Measurements from ENCODE around the gene GIGYF1.
A peak's percentile ranks its signal among the peaks of the same experiment; 100 is the strongest.
"Not testable (repeated sequence)": the region's sequence is repeated elsewhere in the genome, so short reads cannot be mapped to it uniquely, and the experiment has no call there.

GIGYF1 gene, protein sequence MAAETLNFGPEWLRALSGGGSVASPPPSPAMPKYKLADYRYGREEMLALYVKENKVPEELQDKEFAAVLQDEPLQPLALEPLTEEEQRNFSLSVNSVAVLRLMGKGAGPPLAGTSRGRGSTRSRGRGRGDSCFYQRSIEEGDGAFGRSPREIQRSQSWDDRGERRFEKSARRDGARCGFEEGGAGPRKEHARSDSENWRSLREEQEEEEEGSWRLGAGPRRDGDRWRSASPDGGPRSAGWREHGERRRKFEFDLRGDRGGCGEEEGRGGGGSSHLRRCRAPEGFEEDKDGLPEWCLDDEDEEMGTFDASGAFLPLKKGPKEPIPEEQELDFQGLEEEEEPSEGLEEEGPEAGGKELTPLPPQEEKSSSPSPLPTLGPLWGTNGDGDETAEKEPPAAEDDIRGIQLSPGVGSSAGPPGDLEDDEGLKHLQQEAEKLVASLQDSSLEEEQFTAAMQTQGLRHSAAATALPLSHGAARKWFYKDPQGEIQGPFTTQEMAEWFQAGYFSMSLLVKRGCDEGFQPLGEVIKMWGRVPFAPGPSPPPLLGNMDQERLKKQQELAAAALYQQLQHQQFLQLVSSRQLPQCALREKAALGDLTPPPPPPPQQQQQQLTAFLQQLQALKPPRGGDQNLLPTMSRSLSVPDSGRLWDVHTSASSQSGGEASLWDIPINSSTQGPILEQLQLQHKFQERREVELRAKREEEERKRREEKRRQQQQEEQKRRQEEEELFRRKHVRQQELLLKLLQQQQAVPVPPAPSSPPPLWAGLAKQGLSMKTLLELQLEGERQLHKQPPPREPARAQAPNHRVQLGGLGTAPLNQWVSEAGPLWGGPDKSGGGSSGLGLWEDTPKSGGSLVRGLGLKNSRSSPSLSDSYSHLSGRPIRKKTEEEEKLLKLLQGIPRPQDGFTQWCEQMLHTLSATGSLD (N-terminal part only)

GRCh38 chr7:100694098-100694745 lies at the start of gene GIGYF1:
Gene GIGYF1 (minus strand): TSS chr7:100694250. CDS start chr7:100688238, 6,012 bp downstream.
- peak; percentile 85 for DNase-seq (ENCODE audit: low spot score)

DNA sequence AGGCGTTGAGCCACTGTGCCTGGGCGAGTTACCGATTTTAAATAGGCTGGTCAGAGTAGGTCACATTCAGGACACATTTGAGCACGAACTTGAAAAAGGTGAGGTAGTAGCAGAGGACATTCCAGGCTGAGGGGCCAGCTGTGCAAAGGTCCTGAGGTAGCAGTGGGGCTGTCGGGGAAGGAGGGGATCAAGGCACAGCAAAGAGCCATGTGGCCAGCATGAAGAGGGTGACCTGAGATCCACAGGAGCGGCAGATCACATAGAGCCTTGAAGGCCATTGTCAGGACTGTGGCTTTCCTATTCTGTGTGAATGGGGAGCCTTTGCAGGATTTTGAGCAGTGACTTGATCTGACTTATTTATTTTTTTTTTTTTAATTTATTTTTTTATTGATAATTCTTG lies 45.9 kb upstream of the GIGYF1 start:
- no peak for DNase-seq (ENCODE audit: low spot score)

- no peak for DNase-seq (ENCODE audit: low spot score)
These were observed 42.6 kb upstream of the GIGYF1 start for GRCh38 chr7:100736671-100737070.

GRCh38 chr7:100735730-100736129 lies 41.7 kb upstream of the GIGYF1 start:
- DNase-seq (ENCODE audit: low spot score) = no peak

DNA sequence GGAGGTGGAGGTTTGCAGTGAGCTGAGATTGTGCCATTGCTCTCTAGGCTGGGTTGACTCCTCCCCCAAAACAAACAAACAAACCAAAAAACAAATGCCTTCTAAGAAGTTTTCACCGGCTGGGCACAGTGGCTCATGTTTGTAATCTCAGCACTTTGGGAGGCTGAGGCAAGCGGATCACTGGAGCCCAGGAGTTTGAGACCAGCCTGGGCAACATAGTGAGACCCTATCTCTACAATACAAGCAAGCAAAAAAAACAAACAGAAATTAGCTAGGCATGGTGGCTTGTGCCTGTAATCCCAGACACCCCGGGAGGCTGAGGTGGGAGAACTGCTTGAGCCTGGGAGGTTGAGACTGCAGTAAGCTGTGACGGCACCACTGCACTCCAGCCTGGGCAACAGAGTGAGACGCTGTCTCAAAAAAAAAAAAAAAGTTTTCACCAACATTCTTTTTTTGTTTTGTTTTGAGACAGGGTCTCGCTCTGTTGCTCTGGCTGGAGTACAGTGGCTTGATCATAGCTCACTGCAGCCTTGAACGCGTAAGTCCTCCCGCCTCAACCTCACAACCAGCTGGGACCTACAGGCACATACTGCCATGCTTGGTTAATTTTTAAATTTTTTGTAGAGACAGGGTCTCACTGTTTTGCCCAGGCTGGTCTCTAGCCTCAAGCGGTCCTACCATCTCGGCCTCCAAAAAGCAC lies 38.0 kb upstream of the GIGYF1 start:
- no peak for DNase-seq (ENCODE audit: low spot score)

DNA sequence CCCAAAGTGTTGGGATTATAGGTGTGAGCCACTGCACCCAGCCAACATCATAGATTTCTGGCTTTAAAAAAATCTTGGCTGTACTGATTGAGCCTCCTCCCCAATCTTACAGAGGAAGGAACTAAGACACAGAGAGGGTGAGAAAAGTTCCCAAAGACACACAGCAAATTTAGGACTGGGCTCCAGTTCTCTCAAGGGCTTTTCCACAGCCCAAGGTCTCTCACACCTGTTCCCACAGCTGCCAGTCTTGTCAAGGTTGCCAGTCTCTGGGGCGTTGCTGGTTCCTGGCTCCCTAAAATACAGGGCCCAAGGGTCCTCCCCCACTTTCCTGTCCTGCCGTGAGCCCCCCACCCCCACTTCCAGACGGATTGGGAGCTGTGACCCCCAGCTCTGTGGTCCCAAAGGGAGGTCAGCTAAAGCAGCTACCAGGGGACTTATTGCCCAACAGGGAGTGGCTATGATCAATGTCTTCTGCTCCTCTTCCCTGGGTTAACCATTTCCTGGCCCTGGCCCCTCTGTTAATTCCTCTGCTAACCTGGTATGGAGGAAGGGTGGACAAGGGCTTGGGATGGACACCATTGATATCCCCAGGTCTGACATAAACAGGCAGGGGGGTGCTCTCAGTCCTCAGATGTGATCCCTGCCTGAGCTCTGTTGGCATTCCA lies 36.2 kb upstream of the GIGYF1 start:
- no peak for DNase-seq (ENCODE audit: low spot score)

DNA sequence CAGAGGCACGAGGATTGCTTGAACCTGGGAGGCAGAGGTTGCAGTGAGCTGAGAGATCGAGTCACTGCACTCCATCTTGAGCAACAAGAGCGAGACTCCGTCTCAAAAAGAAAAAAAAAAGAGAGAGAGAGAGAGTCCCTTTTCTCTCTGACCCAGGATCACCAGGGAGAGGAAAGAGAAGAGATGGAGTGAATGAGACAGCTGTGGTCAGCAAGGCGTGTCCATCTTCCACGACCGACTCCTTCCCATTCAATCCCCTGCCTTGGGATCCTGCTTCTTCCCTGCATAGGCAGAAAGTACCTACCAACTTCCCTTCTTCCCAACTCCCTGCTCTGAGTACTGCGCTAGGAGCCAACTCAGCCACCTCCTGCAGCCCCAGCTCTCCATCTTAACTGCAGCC lies 34.1 kb upstream of the GIGYF1 start:
- DNase-seq (ENCODE audit: low spot score) = no peak

GRCh38 chr7:100726996-100727761 lies 33.1 kb upstream of the GIGYF1 start:
- peak; percentile 44 for DNase-seq (ENCODE audit: low spot score)

- not testable (repeated sequence) for DNase-seq (ENCODE audit: low spot score)
These were observed 30.3 kb upstream of the GIGYF1 start for GRCh38 chr7:100724364-100724763.

DNA sequence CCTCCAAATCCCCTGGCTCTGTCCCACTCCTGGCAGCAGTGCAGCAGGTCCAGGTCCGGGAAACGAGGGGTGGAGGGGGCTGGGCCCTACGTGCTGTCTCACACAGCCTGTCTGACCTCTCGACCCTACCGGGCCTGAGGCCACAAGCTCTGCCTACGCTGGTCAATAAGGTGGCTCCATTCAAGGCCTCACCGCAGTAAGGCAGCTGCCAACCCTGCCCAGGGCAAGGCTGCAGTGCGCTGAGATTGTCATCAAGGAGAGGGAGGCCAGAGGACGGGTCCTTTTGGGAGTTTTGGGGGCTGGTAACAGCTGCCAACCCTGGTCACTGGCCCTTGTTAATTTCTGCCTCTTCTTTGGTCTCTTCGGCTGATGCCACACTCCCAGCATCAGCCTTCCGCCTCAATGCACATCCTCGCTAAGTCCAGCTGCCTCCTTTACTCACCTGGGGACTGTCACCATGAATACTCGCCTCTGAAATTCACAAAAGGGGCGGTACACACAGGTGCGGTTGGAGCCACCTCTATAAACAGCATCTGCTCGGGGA lies 29.8 kb upstream of the GIGYF1 start:
- DNase-seq (ENCODE audit: low spot score) = no peak

DNA sequence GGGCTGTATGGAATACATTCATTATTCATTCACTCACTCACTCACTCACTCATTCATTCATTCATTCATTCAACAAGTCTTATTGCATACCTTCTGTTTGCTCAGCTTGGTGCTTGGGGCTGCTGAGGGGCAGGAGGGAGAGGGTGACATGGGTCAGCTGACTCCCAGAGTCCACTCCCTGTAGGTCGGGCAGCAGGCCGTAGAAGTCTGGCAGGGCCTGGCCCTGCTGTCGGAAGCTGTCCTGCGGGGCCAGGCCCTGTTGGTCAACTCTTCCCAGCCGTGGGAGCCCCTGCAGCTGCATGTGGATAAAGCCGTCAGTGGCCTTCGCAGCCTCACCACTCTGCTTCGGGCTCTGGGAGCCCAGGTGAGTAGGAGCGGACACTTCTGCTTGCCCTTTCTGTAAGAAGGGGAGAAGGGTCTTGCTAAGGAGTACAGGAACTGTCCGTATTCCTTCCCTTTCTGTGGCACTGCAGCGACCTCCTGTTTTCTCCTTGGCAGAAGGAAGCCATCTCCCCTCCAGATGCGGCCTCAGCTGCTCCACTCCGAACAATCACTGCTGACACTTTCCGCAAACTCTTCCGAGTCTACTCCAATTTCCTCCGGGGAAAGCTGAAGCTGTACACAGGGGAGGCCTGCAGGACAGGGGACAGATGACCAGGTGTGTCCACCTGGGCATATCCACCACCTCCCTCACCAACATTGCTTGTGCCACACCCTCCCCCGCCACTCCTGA lies 28.6 kb upstream of the GIGYF1 start:
- no peak for DNase-seq (ENCODE audit: low spot score)

GRCh38 chr7:100721505-100721812 lies 27.4 kb upstream of the GIGYF1 start:
- DNase-seq (ENCODE audit: low spot score) = no peak

GRCh38 chr7:100720671-100721504 lies 26.8 kb upstream of the GIGYF1 start:
- no peak for DNase-seq (ENCODE audit: low spot score)

DNA sequence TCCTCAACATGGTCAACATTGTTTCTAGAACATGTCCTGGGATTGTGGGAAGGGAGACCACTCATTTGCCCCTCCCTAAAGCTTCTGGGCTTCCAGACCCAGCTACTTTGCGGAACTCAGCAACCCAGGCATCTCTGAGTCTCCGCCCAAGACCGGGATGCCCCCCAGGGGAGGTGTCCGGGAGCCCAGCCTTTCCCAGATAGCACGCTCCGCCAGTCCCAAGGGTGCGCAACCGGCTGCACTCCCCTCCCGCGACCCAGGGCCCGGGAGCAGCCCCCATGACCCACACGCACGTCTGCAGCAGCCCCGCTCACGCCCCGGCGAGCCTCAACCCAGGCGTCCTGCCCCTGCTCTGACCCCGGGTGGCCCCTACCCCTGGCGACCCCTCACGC lies 26.2 kb upstream of the GIGYF1 start, which contains the start of gene EPO:
Gene EPO, plus strand, starts transcription at position 190 of the 392 bp plus-strand sequence. CDS start 513 bp downstream, outside the sequence.
- no peak for DNase-seq (ENCODE audit: low spot score)

GRCh38 chr7:100719523-100720278 lies 25.7 kb upstream of the GIGYF1 start:
- DNase-seq (ENCODE audit: low spot score) = no peak

DNA sequence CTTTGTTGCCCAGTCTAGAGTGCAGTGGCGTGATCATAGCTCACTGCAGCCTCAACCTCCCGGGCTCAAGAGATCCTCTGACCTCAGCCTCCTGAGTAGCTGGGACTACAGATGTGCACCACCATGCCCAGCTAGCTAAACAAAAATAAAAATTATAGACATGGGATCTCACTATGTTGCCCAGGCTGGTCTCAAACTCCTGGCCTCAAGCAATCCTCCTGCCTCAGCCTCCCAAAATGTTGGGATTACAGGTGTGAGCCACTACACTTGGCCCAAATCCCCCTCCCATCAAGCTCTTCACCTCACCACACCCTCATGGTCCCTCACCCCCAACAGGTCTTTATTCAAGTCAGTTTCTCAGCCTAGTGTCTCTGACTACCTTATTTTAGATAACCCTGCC lies 23.0 kb upstream of the GIGYF1 start:
- not testable (repeated sequence) for DNase-seq (ENCODE audit: low spot score)

- no peak for DNase-seq (ENCODE audit: low spot score)
These were observed 20.7 kb upstream of the GIGYF1 start for GRCh38 chr7:100714725-100715124.

- no peak for DNase-seq (ENCODE audit: low spot score)
These were observed 17.3 kb upstream of the GIGYF1 start for GRCh38 chr7:100711369-100711768.
